Left colon (tissue), 2 donors: ENCODE results near the gene DBNL. TPM values are rescaled to one million over a fixed set of nuclear protein-coding genes. Genes with fewer than 3 reads are reported as not detected.

Experiments used
- ATAC-seq: fragments of 200-7000 bp; cut with Tn5 transposase; one replicate; pipeline ENCODE4 v1.9.1; 2020; ENCODE audit warnings: mild to moderate bottlenecking, moderate library complexity
- DNase-seq, 2 donors: peaks; one replicate each; pipeline ENCODE4 v3.0.0-alpha.2; 2020
- intact Hi-C, 2 donors: fragments of 100-400 bp; cut with DNase I in 1 of 2; cut with micrococcal nuclease in 1 of 2; formaldehyde crosslinking; loops; one replicate each; pipeline versions ENCODE4 v1.11.2 to v1.14.0; 2022; cut with DNase I, micrococcal nuclease
- total RNA-seq, 2 donors: library from RNA; stranded (reverse); fragmentation: NEBNext Ultra II Directional; extraction: Animal tissue kit (Norgen Biotek cat#: 25700); gene quantifications; one replicate each; pipeline ENCODE4 v1.2.1, GENCODE V29; 2021
- donor health status: DM: no; HTN: no; CAD: no.
- donor health status: DM: yes; HTN: yes; CAD: no.

The DBNL gene
- total RNA-seq, 2 donors from 2014 or later, result 87.0 to 90.5 TPM

DNA sequence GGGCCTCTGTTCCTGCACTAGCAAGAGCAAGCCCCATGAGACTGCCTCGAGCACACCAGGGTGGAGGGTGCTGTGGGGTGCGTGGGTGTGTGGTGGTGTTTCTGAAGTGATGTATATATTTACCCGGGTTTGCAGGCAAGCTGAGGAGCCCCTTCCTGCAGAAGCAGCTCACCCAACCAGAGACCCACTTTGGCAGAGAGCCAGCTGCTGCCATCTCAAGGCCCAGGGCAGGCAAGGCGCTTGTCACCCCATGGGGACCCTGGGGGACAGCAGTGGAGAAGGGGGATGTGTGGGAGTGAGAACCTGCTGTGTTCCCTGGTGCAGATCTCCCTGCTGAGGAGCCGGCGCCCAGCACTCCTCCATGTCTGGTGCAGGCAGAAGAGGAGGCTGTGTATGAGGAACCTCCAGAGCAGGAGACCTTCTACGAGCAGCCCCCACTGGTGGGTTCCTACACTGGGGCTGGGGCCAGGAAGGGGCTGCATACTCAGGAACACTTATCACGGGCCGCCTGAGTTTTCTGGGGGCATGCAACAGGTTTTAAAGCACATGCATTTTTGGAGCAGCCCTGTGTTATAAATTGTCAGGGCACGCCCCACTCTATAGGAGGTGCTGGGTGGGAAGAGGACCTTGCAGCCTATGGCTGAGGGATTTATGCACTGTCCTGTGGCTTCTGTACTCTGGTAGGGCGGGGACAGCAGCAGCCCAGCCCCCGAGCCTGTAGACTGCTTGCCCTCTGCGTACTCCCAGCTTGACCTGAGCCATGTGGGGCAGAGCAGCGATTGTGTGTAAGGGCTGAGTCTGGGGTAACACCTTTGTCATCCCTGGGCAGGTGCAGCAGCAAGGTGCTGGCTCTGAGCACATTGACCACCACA lies 15.0 kb downstream of the DBNL start:
- intact Hi-C loops, result no loop called here
- ATAC-seq (no peak), DNase-seq (peak in 1 of 2 donors; percentile 21)

DNA sequence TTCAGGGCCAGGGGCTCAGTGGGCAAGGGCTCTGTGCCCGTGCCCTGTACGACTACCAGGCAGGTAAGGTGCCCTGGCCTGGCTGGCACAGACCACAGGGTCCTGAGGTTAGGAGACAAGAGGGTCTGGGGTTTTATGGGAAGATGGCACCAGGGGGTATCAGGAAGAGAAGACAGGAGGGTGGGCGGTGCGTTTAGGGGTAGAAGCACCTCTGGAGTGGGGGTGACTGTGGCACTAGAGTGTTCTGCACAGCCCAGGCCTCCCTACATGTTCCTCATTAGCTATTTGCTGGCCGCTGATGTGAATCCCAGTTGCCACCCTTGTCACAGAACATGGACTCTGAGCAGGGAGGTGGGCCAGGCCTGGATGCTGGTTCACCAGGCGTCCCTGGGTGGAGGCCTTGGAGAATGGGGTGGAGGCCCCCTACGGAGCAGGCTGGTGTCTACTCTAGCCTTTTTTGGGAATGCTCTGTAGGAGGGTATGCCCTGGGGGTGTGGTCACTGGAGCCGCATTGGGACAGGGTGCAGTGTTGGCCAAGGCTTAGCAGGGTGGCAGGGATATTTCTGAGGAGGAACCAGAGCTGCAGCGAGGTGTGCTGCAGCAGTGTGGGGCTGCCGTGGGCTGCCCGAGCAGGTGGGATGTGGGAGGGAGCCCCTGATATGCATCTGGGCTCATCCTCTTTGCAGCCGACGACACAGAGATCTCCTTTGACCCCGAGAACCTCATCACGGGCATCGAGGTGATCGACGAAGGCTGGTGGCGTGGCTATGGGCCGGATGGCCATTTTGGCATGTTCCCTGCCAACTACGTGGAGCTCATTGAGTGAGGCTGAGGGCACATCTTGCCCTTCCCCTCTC lies 15.8 kb downstream of the DBNL start:
- intact Hi-C loops, result no loop called here
- ATAC-seq, result no peak
- DNase-seq, result peak; percentile 2 to 19

GRCh38 chr7:44060948-44061644 lies 16.6 kb downstream of the DBNL start:
- peak; percentile 2 to 10 for DNase-seq
- intact Hi-C loops, result no loop called here
- no peak for ATAC-seq

GRCh38 chr7:44061645-44062179 lies 17.2 kb downstream of the DBNL start:
- peak in 1 of 2 donors; percentile 4 for DNase-seq
- intact Hi-C loops, result no loop called here
- ATAC-seq, result no peak

GRCh38 chr7:44062180-44062902 lies 17.8 kb downstream of the DBNL start:
- ATAC-seq, result no peak
- peak in 1 of 2 donors; percentile 23 for DNase-seq
- intact Hi-C loops, result no loop called here

- no peak for ATAC-seq
- no peak for DNase-seq
- intact Hi-C loops, result no loop called here
Observed at GRCh38 chr7:44062903-44063295, 18.4 kb downstream of the DBNL start.

GRCh38 chr7:44063547-44063893 lies 19.0 kb downstream of the DBNL start:
- ATAC-seq, result no peak
- peak in 1 of 2 donors; percentile 15 for DNase-seq

GRCh38 chr7:44063894-44064651 lies 19.6 kb downstream of the DBNL start:
- DNase-seq (peak in 1 of 2 donors; percentile 20), ATAC-seq (peak; percentile 7)
- intact Hi-C loops, result no loop called here

More at GRCh38 chr7:44063547-44063893, 19.0 kb downstream of the DBNL start:
- intact Hi-C loops, result no loop called here

DNA sequence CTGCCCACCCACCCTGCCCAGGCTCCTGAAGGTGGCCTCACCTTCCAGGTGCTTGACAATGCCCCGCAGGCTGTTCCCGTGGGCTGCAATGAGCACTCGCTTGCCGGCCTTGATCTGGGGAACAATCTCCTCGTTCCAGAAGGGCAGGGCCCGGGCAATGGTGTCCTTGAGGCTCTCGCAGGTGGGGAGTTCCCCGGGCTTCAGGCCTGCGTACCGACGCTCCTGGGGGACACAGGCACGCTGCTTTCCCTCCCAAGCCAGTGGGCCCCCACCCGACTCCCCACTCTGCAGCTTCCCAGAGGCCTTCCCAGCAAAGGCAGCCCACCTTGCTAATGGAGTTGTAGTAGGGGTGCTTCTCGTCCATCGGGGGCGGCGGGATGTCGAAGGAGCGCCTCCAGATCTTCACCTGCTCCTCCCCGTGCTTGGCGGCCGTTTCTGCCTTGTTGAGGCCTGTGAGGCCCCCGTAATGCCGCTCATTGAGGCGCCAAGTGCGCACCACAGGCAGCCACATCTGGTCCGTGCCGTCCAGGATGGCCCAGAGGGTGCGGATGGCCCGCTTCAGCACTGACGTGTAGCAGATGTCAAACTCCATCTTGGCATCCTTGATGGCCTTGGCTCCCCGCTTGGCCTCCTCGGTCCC lies 20.4 kb downstream of the DBNL start:
- intact Hi-C loops, result no loop called here
- DNase-seq, result peak in 1 of 2 donors; percentile 23
- ATAC-seq, result peak; percentile 40

DNA sequence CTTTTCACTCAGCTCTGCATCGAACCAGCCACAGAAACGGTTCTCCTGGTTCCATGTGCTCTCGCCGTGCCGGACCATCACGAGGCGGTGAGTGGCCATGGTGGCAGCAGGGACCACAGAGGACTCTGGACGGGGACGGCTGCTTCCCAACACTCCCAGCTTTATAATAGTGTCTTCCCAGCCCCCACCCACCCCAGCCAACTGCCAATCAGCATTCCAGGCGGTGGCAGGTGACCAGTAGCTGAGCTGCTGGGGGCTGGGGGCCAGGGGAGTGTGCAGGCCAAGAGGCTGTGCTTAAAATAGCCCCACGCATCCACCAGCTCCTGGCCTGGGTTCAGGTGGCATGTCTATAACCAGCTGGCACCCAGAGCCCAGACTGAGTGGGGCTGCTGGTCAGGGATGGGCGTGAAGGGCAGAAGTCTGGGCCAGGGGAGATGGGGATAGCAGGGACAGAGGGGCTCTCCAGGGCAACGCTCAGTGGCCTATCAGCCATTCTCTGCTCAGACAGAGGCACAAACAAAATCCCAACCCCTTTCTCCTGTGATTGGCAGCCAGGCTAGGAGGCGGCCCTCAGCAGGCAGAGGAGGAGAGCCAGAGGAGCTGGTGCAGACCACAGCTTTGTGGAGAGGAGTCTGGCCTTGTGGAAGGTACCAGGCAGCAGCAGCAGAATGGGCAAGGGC lies 21.1 kb downstream of the DBNL start, which contains the start of gene PGAM2:
PGAM2 (minus strand) TSS at position 137 of the 680 bp plus-strand sequence; CDS start at position 99, 38 bp downstream.
- ATAC-seq (peak; percentile 17), DNase-seq (peak in 1 of 2 donors; percentile 36)
- intact Hi-C loops, result no loop called here

DNA sequence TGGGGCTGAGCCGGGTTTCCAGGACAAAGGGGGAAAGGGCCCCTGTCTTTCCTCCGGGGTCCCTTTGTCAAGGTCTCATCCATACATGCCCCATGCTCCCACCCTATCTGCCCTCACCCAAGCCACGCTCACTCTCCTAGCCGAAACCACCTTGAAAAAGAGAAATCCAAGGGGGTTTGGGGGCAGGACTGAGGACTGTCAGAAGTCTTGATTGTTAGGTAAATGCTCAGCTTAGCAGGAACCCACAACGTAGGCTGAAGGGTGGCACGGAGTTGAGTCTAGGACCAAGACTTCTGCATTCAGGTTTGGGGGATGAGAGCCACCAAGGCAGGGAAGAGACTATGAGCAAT lies 21.6 kb downstream of the DBNL start:
- intact Hi-C loops, result no loop called here
- DNase-seq, result no peak

GRCh38 chr7:44066494-44067063 lies 22.1 kb downstream of the DBNL start:
- DNase-seq (peak in 1 of 2 donors; percentile 16), ATAC-seq (peak; percentile 1)
- intact Hi-C loops, result no loop called here

More for the DNA sequence above, 21.6 kb downstream of the DBNL start:
- peak; percentile 0 for ATAC-seq

- DNase-seq, result peak in 1 of 2 donors; percentile 15
- no peak for ATAC-seq
- intact Hi-C loops, result no loop called here
Observed at GRCh38 chr7:44067064-44067951, 22.8 kb downstream of the DBNL start.

DNA sequence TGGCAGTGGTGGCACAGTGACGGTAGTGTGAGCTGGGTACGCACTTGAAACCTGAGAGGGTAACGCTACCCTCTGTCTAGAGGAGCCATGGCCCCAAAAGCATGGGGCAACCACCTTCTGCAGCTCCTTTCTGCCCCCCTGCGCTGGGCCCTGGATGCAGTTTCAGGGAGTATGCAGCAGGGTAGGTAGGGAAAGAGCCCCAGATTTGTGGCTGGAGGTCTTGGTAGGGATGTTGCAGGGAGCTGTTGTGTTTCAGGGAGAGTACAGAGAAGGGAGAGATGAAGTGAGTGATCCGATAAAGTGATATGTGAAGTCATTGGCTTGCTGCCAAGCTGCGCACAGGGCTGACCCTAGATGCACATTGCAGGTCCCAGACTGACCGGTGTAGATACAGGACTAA lies 23.6 kb downstream of the DBNL start:
- no peak for DNase-seq
- no peak for ATAC-seq
- intact Hi-C loops, result no loop called here

DNA sequence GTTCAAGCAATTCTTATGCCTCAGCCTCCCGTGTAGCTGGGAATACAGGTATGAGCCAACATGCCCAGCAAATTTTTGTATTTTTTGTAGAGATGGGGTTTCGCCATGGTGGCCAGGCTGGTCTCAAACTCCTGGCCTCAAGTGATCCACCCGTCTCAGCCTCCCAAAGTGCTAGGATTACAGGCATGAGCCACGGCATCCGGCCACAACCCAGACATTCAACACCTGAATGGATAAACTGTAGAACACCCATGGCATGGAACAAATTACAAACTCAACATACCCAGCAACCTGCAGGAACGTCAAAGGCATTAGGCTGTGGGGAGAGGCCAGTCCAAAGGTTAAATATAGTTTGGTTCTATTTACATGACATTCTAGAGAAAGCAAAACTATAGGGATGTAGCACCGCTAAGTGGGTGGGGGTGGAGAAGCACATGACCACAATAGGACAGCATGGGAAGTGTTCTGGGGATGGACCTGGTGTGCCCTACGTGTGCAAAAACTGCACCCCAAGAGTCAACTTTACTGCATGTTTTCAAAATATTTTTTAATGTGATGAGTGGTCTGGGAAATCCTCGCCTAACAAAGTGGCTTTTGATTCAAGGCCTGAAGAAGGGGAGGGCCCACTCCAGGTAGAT lies 27.3 kb downstream of the DBNL start:
- intact Hi-C loops, result no loop called here
- ATAC-seq, result peak; percentile 51
- DNase-seq, result peak in 1 of 2 donors; percentile 43
